ENCODE data around the gene BSND. TPM values are rescaled to one million over a fixed set of nuclear protein-coding genes. Genes with fewer than 3 reads are reported as not detected.

The BSND gene
- polyA plus RNA-seq, 1 of the 3 experiments (the other 2 are of a cell fraction) = not detected

DNA sequence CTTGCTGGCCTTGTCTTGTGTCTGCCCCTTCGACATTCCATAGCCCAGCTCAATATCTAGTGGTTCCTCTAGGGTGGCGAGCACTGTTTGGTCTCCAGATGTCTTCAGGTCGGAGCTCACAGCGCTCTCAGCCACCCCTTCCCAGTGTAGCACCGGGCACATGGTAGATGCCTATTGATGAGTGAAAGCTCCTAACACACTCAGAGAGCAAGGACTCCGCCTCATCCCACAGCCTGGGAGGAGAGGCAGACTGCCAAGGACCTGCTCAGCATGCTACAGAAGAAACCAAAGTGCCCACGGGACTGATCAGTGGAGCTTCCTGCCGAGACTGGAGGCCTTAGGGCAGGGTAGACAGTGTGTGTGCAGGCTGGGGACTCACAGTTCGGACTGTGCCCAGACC, 51.5 kb downstream of the BSND start (continued):
- TF ChIP-seq, protein P1, sequence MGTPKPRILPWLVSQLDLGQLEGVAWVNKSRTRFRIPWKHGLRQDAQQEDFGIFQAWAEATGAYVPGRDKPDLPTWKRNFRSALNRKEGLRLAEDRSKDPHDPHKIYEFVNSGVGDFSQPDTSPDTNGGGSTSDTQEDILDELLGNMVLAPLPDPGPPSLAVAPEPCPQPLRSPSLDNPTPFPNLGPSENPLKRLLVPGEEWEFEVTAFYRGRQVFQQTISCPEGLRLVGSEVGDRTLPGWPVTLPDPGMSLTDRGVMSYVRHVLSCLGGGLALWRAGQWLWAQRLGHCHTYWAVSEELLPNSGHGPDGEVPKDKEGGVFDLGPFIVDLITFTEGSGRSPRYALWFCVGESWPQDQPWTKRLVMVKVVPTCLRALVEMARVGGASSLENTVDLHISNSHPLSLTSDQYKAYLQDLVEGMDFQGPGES (IDR thresholded peaks at IDR 0.05; ENCODE audit: low read depth, low read length) = no peak
- TF ChIP-seq, protein P2, sequence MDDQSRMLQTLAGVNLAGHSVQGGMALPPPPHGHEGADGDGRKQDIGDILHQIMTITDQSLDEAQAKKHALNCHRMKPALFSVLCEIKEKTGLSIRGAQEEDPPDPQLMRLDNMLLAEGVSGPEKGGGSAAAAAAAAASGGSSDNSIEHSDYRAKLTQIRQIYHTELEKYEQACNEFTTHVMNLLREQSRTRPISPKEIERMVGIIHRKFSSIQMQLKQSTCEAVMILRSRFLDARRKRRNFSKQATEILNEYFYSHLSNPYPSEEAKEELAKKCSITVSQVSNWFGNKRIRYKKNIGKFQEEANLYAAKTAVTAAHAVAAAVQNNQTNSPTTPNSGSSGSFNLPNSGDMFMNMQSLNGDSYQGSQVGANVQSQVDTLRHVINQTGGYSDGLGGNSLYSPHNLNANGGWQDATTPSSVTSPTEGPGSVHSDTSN (IDR thresholded peaks at IDR 0.05) = no peak
- TF ChIP-seq FOXM1 (IDR thresholded peaks at IDR 0.05; ENCODE audit: low read depth) (no peak), TEAD4 (IDR thresholded peaks at IDR 0.05; ENCODE audit: borderline replicate concordance, insufficient read depth) (no peak), REST (IDR thresholded peaks at IDR 0.05; ENCODE audit: low read depth, low read length) (no peak), FOXJ3 (CRISPR knock-in tag; IDR thresholded peaks at IDR 0.05) (no peak), ELF1 (IDR thresholded peaks at IDR 0.05) (no peak)

- Histone ChIP-seq H2AFZ (ENCODE audit: low read depth) (no peak overlapping the region), H3K27ac (ENCODE audit: low read depth in 2 of 2, low read length in 1 of 2) (no peak overlapping the region), H3K27me3 (ENCODE audit: insufficient read depth) (no peaks in the 10 kb centered on the region), H3K9ac (no peak overlapping the region), H3K36me3 (replicated peaks in 1 of 2; ENCODE audit: control insufficient read depth in 1 of 2, insufficient read depth in 2 of 2, low read length in 1 of 2) (no peaks in the 10 kb centered on the region), H4K20me1 (ENCODE audit: insufficient read depth) (no peaks in the 10 kb centered on the region), H3K4me3 (ENCODE audit: low read depth in 2 of 2, low read length in 1 of 2) (no peak overlapping the region), H3F3A (replicated peaks; ENCODE audit: insufficient read depth) (no peaks in the 10 kb centered on the region), H3K4me1 (ENCODE audit: control insufficient read depth in 1 of 2, insufficient read depth in 2 of 2, low read depth in 1 of 2, low read length in 1 of 2) (peaks cover 0 to 28% of the 10 kb centered on the region in 2 experiments; a peak in 1 of 4 replicates), H3K9me3 (no peaks in the 10 kb centered on the region), H3K4me2 (no peak overlapping the region), H3K79me2 (ENCODE audit: insufficient read depth) (no peaks in the 10 kb centered on the region), H3K9me2 (no peaks in the 10 kb centered on the region)
- no peak for DNase-seq
- TF ChIP-seq, protein P2 (IDR thresholded peaks at IDR 0.05) = no peak
- TF ChIP-seq YY1 (IDR thresholded peaks at IDR 0.05; ENCODE audit: low read depth) (no peak), GATA2 (CRISPR knock-in tag; IDR thresholded peaks at IDR 0.05) (no peak), GABPA (IDR thresholded peaks at IDR 0.05; ENCODE audit: low read depth) (no peak), TAF1 (IDR thresholded peaks at IDR 0.05; ENCODE audit: borderline replicate concordance, low read depth, low read length) (no peak), FOXM1 (IDR thresholded peaks at IDR 0.05; ENCODE audit: low read depth) (no peak), TCF12 (IDR thresholded peaks at IDR 0.05) (no peak), RCOR1 (IDR thresholded peaks at IDR 0.05; ENCODE audit: low read length) (no peak), RAD21 (IDR thresholded peaks at IDR 0.05; ENCODE audit: low read length) (no peak), SIN3A (IDR thresholded peaks at IDR 0.05; ENCODE audit: borderline replicate concordance, low read depth, low read length) (no peak), SMC3 (IDR thresholded peaks at IDR 0.05; ENCODE audit: low read depth, low read length) (no peak)
- 96% methylated on average over 3 of the region's 5 CpGs for WGBS (ENCODE audit: low lambda C conversion rate)
- POLR2A ChIA-PET = no interaction called here
- CTCF ChIA-PET = interaction anchor here (0.8 kb wide), 1 partner anchor 106 kb away, joined by 3 read pairs; no protein-coding TSS in a partner anchor
Observed at GRCh38 chr1:55051169-55051568, 52.4 kb downstream of the BSND start.
